HT1080 (cell line): ENCODE data around the gene POU4F3. TPM values are rescaled to one million over a fixed set of nuclear protein-coding genes. Genes with fewer than 3 reads are reported as not detected.

Experiments used
- total RNA-seq: library from RNA; depleted of rRNA; stranded (reverse); fragments of >200 nt; shearing (Covaris generic); gene quantifications from 2 replicates; pipeline ENCODE4 v1.2.3, GENCODE V29; 2014; rRNA removed

POU4F3 gene
- total RNA-seq, 1 experiment from 2014 or later, result 0.19 TPM

Other genes starting within 250 kb of the POU4F3 start
- gene PLAC8L1, start 233.3 kb upstream of the POU4F3 start, total RNA-seq, result not detected in 2 replicates
- gene LARS1, start 156.2 kb upstream of the POU4F3 start, total RNA-seq, result 118 and 138 TPM in 2 replicates
- 16.1 and 21.9 TPM in 2 replicates for gene RBM27, start 135.2 kb upstream of the POU4F3 start, total RNA-seq
- gene TCERG1, start 108.5 kb downstream of the POU4F3 start, total RNA-seq, result 46.6 and 48.9 TPM in 2 replicates
- not detected in 2 replicates for gene GPR151, start 177.4 kb downstream of the POU4F3 start, total RNA-seq